Measurements from ENCODE around the gene TRIM14. TPM values are rescaled to one million over a fixed set of nuclear protein-coding genes. Genes with fewer than 3 reads are reported as not detected.

TRIM14 gene
- total RNA-seq, 2 experiments from 2014 or later, result 23.5 to 23.6 TPM

DNA sequence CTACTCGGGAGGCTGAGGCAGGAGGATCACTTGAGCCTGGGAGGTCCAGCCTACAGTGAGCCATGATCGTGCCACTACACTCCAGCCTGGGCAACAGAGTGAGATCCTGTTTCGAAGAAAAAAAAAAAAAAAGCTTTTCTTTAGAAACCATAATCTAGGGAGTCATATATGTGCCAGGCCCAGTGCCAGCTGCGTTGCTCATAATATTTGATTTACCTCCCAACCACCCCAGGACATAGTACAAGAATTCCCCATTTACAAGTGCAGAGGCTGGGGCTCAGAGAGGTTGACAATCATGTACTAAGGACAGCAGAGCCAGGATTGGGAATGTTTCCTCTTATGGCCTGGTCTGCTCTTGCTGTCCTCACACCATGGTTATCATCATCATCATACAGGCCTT is 25.1 kb upstream of the TRIM14 start:
- H3K4me1 Mint-ChIP-seq (ENCODE audit: low read depth), result peaks cover 5% of the 10 kb centered on the region
- TF ChIP-seq, protein P1, sequence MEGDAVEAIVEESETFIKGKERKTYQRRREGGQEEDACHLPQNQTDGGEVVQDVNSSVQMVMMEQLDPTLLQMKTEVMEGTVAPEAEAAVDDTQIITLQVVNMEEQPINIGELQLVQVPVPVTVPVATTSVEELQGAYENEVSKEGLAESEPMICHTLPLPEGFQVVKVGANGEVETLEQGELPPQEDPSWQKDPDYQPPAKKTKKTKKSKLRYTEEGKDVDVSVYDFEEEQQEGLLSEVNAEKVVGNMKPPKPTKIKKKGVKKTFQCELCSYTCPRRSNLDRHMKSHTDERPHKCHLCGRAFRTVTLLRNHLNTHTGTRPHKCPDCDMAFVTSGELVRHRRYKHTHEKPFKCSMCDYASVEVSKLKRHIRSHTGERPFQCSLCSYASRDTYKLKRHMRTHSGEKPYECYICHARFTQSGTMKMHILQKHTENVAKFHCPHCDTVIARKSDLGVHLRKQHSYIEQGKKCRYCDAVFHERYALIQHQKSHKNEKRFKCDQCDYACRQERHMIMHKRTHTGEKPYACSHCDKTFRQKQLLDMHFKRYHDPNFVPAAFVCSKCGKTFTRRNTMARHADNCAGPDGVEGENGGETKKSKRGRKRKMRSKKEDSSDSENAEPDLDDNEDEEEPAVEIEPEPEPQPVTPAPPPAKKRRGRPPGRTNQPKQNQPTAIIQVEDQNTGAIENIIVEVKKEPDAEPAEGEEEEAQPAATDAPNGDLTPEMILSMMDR (IDR thresholded peaks at IDR 0.05), result no peak
- Histone ChIP-seq H3K27me3 (ENCODE audit: control insufficient read depth in 1 of 2, insufficient read depth in 2 of 2, low read length in 2 of 2) (no peaks in the 10 kb centered on the region), H3K9me3 (ENCODE audit: control insufficient read depth in 1 of 2, insufficient read depth in 1 of 2, low read length in 2 of 2) (no peaks in the 10 kb centered on the region), H3K27ac (ENCODE audit: low read depth in 1 of 2, low read length in 2 of 2) (no peak overlapping the region), H3K36me3 (ENCODE audit: insufficient read depth, low read length) (peaks cover 9% of the 10 kb centered on the region), H3K4me1 (ENCODE audit: insufficient read depth, low read length) (peaks cover 7% of the 10 kb centered on the region), H3K4me3 (ENCODE audit: low read length) (no peak overlapping the region)
- CTCF ChIA-PET, result no interaction called here
- DNase-seq (no peak), ATAC-seq (ENCODE audit: poor library complexity) (no peak)
- H3K4me3 Mint-ChIP-seq, result no peak overlapping the region
- POLR2A ChIA-PET, result no interaction called here
- H3K27me3 Mint-ChIP-seq, result no peaks in the 10 kb centered on the region
- H3K36me3 Mint-ChIP-seq (ENCODE audit: low read depth), result peaks cover 17% of the 10 kb centered on the region
- H3K27ac Mint-ChIP-seq, result no peak overlapping the region
- intact Hi-C loops (cut with DNase I, micrococcal nuclease), result no loop called here
- no peaks in the 10 kb centered on the region for H3K9me3 Mint-ChIP-seq

DNA sequence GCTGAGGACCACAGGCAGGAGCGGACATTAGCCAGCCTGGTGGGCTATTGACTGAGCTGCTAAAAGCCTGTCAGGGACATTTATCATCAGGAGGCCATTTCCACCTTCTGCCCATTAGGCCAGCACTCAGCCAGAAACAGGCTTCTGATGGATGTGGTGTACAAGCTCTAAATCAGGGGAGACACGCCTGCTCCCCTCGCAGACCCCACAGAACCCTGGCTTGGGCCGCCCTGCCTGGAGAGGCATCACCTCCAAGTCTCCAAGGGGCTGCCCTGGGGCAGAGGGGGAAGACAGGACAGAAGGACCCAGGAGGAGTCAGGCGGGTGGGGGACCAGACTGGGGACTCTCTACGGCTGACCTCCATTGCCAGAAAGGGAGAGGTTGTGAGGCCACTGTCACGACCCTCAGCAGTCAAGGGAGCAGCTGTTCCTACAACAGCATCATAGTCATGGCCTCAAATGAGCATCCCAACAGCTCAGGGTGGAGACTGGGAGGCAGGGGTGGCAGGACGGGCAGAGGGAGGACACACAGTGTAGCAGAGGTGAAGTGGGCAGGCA is 24.0 kb upstream of the TRIM14 start:
- H3K4me1 Mint-ChIP-seq (ENCODE audit: low read depth), result no peaks in the 10 kb centered on the region
- H3K36me3 Mint-ChIP-seq (ENCODE audit: low read depth), result peaks cover 11% of the 10 kb centered on the region
- Histone ChIP-seq H3K27ac (ENCODE audit: low read depth in 1 of 2, low read length in 2 of 2) (no peak overlapping the region), H3K9me3 (ENCODE audit: control insufficient read depth in 1 of 2, insufficient read depth in 1 of 2, low read length in 2 of 2) (no peaks in the 10 kb centered on the region), H3K4me1 (ENCODE audit: insufficient read depth, low read length) (peaks cover 7% of the 10 kb centered on the region), H3K27me3 (ENCODE audit: control insufficient read depth in 1 of 2, insufficient read depth in 2 of 2, low read length in 2 of 2) (no peaks in the 10 kb centered on the region), H3K36me3 (ENCODE audit: insufficient read depth, low read length) (peaks cover 9% of the 10 kb centered on the region), H3K4me3 (ENCODE audit: low read length) (no peak overlapping the region)
- H3K9me3 Mint-ChIP-seq, result no peaks in the 10 kb centered on the region
- POLR2A ChIA-PET, result no interaction called here
- H3K27ac Mint-ChIP-seq, result no peak overlapping the region
- DNase-seq (no peak), ATAC-seq (ENCODE audit: poor library complexity) (no peak)
- no peaks in the 10 kb centered on the region for H3K27me3 Mint-ChIP-seq
- no peak overlapping the region for H3K4me3 Mint-ChIP-seq
- intact Hi-C loops (cut with DNase I, micrococcal nuclease), result no loop called here
- CTCF ChIA-PET, result interaction anchor here (0.7 kb wide), 1 partner anchor 11 kb away, joined by 3 read pairs; no protein-coding TSS in a partner anchor
- TF ChIP-seq, protein P1 (IDR thresholded peaks at IDR 0.05), result no peak

DNA sequence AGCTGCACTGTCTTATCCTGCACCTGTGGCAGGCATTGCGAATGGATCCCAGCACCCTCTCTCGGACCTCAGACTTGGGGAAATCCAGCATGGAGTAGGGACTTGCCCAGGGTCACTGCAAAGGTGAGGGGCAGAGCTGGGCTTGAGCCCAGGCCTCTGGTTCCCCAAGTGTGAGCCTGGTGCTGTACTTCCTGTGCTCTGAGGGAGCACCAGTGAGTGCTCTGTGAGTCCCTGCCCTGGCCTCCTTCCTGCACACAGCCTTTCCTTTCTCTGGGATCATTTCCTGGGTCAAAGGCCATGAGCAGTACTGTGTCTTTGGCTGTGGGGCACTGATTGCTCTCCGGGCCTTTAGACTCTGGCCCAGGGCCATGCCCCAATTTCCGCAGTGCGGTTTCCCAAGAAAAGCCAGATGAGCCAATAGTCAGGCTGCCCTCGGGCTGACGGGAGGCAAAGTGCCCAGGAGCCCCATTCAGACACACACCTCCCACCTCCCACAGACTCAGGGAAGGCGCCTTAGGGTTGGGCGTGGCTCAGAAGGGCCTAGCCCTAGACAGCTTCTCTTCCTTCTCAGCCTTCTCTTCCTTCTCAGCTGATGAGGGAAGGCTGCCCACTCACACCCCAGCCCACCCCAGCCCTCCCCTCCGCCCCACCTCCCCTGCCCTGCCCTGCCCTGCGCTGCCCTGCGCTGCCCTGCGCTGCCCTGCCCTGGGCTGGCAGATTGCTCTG is 23.3 kb upstream of the TRIM14 start:
- POLR2A ChIA-PET, result no interaction called here
- Mint-ChIP-seq H3K27me3 (no peaks in the 10 kb centered on the region), H3K4me1 (ENCODE audit: low read depth) (no peaks in the 10 kb centered on the region), H3K9me3 (no peaks in the 10 kb centered on the region), H3K27ac (no peak overlapping the region), H3K36me3 (ENCODE audit: low read depth) (peaks cover 11% of the 10 kb centered on the region), H3K4me3 (no peak overlapping the region)
- Histone ChIP-seq H3K27me3 (ENCODE audit: control insufficient read depth in 1 of 2, insufficient read depth in 2 of 2, low read length in 2 of 2) (no peaks in the 10 kb centered on the region), H3K36me3 (ENCODE audit: insufficient read depth, low read length) (peaks cover 12% of the 10 kb centered on the region), H3K27ac (ENCODE audit: low read depth in 1 of 2, low read length in 2 of 2) (no peak overlapping the region), H3K4me1 (ENCODE audit: insufficient read depth, low read length) (peaks cover 7% of the 10 kb centered on the region), H3K9me3 (ENCODE audit: control insufficient read depth in 1 of 2, insufficient read depth in 1 of 2, low read length in 2 of 2) (no peaks in the 10 kb centered on the region), H3K4me3 (ENCODE audit: low read length) (no peak overlapping the region)
- TF ChIP-seq, protein P1 (IDR thresholded peaks at IDR 0.05), result no peak
- intact Hi-C loops (cut with DNase I, micrococcal nuclease), result no loop called here
- DNase-seq, result no peak
- CTCF ChIA-PET, result no interaction called here
- no peak for ATAC-seq (ENCODE audit: poor library complexity)

All from CD4-positive, alpha-beta T cell (primary cell).